ENCODE data around the gene RXRG. TPM values are rescaled to one million over a fixed set of nuclear protein-coding genes. Genes with fewer than 3 reads are reported as not detected.

Gene RXRG
- total RNA-seq, 1 experiment from 2014 or later = not detected

- no peak for TF ChIP-seq ZSCAN18 (CRISPR knock-in tag; IDR thresholded peaks at IDR 0.05)
- TF ChIP-seq ARID4B (CRISPR knock-in tag; IDR thresholded peaks at IDR 0.05; ENCODE audit: borderline replicate concordance) = no peak
- no peak for TF ChIP-seq NFYB (CRISPR knock-in tag; conservative IDR thresholded peaks at IDR 0.05; ENCODE audit: low read depth)
Measured at GRCh38 chr1:165454091-165454610, 9.2 kb upstream of the RXRG start (continued).

- ChIA-PET POLR2A (no interaction called here), CTCF (interaction anchor here (0.9 kb wide), 1 partner anchor 60 kb away, joined by 3 read pairs; no protein-coding TSS in a partner anchor)
- ATAC-seq (no peak), DNase-seq (ENCODE audit: low spot score) (no peak)
- Mint-ChIP-seq H3K4me1 (peaks cover 5% of the 10 kb centered on the region), H3K27me3 (ENCODE audit: low read depth) (peaks cover 18% of the 10 kb centered on the region), H3K9me3 (no peaks in the 10 kb centered on the region), H3K36me3 (no peaks in the 10 kb centered on the region), H3K4me3 (no peak overlapping the region), H3K27ac (no peak overlapping the region)
- TF ChIP-seq IRF2 (CRISPR knock-in tag; IDR thresholded peaks at IDR 0.05; ENCODE audit: borderline replicate concordance, low read depth) (no peak), FOXP4 (CRISPR knock-in tag; IDR thresholded peaks at IDR 0.05) (no peak), ZBTB21 (CRISPR knock-in tag; IDR thresholded peaks at IDR 0.05; ENCODE audit: borderline replicate concordance) (no peak), KAT7 (CRISPR knock-in tag; IDR thresholded peaks at IDR 0.05; ENCODE audit: borderline replicate concordance) (no peak), IRF1 (CRISPR knock-in tag; IDR thresholded peaks at IDR 0.05) (no peak), ZMAT4 (CRISPR knock-in tag; IDR thresholded peaks at IDR 0.05) (no peak), ZNF425 (CRISPR knock-in tag; conservative IDR thresholded peaks at IDR 0.05) (no peak), ETV6 (CRISPR knock-in tag; IDR thresholded peaks at IDR 0.05) (no peak), GTF2I (CRISPR knock-in tag; conservative IDR thresholded peaks at IDR 0.05) (no peak), JAZF1 (CRISPR knock-in tag; IDR thresholded peaks at IDR 0.05) (no peak), HMGXB4 (CRISPR knock-in tag; IDR thresholded peaks at IDR 0.05) (no peak), ZBTB43 (CRISPR knock-in tag; IDR thresholded peaks at IDR 0.05) (no peak)
Measured at GRCh38 chr1:165452336-165453130, 7.6 kb upstream of the RXRG start.

All from WTC11 (cell line).